HL-60 (cell line): ENCODE measurements around the gene ATP8A2.

Experiments
- CTCF ChIP-seq: IDR thresholded peaks from one replicate; pipeline ENCODE4 v1.5.1; 2011; ENCODE audit warnings: low read length, control low read depth, inconsistent platforms; ENCODE audit not compliant: insufficient read depth
- GABPA ChIP-seq: IDR thresholded peaks from 2 replicates; pipeline ENCODE4 v1.6.1; 2012; ENCODE audit warnings: low read depth

GRCh38 chr13:25691654-25692053, 319.9 kb downstream of the ATP8A2 start:
- no peak for TF ChIP-seq GABPA
- no peak for TF ChIP-seq CTCF
